ENCODE measurements around the gene PEX1. TPM values are rescaled to one million over a fixed set of nuclear protein-coding genes. Genes with fewer than 3 reads are reported as not detected.
"Not testable (repeated sequence)": the region's sequence is repeated elsewhere in the genome, so short reads cannot be mapped to it uniquely, and the experiment has no call there.

Gene PEX1
- total and polyA plus RNA-seq, 5 experiments from 2014 or later, result 7.9 to 43.4 (median 10.1) TPM

DNA sequence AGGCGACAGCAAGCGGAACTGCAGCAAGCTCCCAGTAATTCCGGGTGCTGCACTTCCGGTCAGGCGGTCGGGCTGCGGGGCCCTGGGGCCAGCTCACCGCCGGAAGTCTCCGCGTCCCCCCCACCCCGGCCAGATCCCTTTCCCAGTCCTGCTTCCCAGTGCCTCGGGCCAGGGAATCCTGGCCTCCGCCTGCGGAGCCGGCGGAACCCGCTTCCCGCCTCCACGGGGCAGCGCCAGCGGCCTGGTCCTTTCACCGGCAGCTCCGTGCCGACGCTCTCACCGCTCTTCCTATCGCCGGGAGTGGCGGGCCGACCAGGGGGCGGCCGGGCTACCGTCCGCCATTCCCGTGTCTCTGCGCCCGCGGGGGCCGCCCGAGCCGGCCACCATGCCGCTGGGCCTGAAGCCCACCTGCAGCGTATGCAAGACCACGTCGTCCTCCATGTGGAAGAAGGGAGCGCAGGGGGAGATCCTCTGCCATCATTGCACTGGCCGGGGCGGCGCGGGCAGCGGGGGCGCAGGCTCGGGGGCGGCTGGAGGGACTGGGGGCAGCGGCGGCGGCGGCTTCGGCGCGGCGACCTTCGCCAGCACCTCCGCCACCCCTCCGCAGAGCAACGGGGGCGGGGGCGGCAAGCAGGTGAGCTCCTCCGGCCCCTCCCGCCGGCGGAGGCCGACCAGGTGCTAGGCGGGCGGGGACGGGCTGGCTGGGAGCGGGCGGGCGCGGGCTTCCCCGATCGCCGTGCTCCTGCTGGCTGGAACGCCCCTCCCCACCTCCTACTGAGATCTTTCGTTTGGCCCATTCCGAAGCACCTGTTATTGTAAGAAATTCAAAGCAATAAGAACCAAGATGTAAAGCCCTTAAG lies 80.7 kb downstream of the PEX1 start, which contains the start of gene GATAD1:
Gene GATAD1 (plus strand): TSS at position 138 of the 860 bp plus-strand sequence. CDS start 248 bp downstream, at position 386.
- Mint-ChIP-seq H3K27me3 (no peaks in the 10 kb centered on the region), H3K36me3 (peaks cover 0 to 19% (median 0%) of the 10 kb centered on the region in 3 donors), H3K4me1 (peaks cover 12 to 16% (median 15%) of the 10 kb centered on the region in 4 donors), H3K27ac (peak within 1 kb of the TSS; percentile 95 to 99 (median 98)), H3K9me3 (no peaks in the 10 kb centered on the region), H3K4me3 (peak within 1 kb of the TSS; percentile 88 to 98 (median 92))
- DNase-seq, result peak; percentile 63 to 90 (median 79)
- POLR2A ChIA-PET, result interaction anchor here (0.6 to 2.9 kb wide), 17 partner anchors 10 to 784 kb away, joined by 3 to 51 read pairs (median 5); partner anchors contain the start of genes AKAP9, ANKIB1, CYP51A1 and FAM133B
- peak; percentile 70 to 74 for ATAC-seq

DNA sequence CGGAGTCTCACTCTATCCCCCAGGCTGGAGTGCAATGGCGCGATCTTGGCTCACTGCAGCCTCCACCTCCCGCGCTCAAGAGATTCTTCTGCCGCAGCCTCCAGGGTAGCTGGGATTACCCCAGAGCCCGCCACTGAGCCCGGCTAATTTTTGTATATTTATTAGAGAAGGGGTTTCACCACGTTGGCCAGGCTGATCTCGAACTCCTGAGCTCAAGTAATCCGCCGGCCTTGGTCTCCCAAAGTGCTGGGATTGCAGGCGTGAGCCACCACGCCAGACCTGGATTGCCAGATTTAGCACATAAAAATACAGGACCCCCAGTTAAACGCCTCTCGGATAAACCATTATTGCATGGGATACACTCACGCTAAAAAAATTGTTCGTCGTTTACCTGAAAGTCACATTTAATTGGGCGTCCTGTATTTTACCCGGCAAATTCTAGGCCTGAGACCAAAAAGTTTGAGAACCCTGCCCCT lies 81.4 kb downstream of the PEX1 start:
- no peaks in the 10 kb centered on the region for H3K27me3 Mint-ChIP-seq
- H3K36me3 Mint-ChIP-seq, result peaks cover 0 to 13% (median 0%) of the 10 kb centered on the region in 3 donors
- H3K4me1 Mint-ChIP-seq, result peaks cover 12 to 17% (median 15%) of the 10 kb centered on the region in 4 donors
- H3K4me3 Mint-ChIP-seq, result peak overlapping the region; percentile 83 to 94 (median 89)
- POLR2A ChIA-PET, result interaction anchor here (0.8 to 2.9 kb wide), 10 partner anchors 22 to 567 kb away, joined by 4 to 51 read pairs (median 12); partner anchors contain the start of genes AKAP9, ANKIB1, CYP51A1 and FAM133B
- no peak for DNase-seq
- no peaks in the 10 kb centered on the region for H3K9me3 Mint-ChIP-seq
- ATAC-seq, result no peak
- peak overlapping the region; percentile 91 to 99 (median 95) for H3K27ac Mint-ChIP-seq

DNA sequence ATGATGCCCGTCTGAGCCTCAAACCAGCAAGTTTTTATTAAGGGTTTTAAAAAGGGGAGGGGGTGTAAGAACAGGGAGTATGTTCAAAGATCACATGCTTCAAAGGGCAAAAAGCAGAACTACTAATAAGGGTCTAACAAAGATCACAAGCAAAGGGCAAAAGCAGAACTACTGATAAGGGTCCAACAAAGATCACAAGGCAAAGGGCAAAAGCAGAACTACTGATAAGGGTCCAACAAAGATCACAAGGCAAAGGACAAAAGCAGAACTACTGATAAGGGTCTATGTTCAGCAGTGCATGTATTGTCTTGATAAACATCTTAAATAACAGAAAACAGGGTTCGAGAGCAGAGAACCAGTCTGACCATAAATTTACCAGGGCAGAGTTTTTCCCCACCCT lies 85.6 kb downstream of the PEX1 start:
- DNase-seq, H3K36me3 Mint-ChIP-seq, H3K9me3 Mint-ChIP-seq, POLR2A ChIA-PET, ATAC-seq, H3K27me3 Mint-ChIP-seq, H3K4me3 Mint-ChIP-seq: not testable (repeated sequence)
- Mint-ChIP-seq H3K27ac (peak overlapping the region in 2 of 10 donors; percentile 47 to 69), H3K4me1 (peaks cover 6 to 14% (median 7%) of the 10 kb centered on the region in 4 donors)

DNA sequence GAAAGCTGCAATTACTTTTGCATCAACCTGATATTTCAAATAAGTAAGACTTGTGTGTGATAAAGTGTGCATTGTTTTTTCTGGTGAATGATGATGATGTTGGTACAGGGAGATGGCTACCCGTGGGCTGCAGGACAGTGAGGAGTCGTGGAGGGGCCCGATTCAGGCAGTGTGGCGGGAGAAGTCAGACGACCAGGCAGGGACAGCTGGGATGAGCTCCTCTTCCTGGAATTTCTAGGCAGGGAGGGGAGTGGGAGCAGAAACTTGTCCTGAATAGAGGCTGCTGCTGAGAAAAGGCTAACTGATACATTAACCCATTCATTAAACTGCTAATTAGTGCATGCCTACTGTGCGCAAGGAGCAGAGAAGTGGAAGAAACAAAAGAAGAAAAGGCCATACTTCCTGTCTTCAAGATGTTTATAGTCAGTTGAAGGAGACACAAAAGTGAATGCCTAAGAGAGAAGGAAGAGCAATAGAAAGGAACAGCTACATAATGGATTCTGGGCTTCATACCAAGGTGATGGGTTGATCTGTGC lies 90.3 kb downstream of the PEX1 start:
- H3K9me3 Mint-ChIP-seq, result no peaks in the 10 kb centered on the region
- no peaks in the 10 kb centered on the region for H3K36me3 Mint-ChIP-seq
- peak overlapping the region in 1 of 10 donors; percentile 25 for H3K27ac Mint-ChIP-seq
- peaks cover 0 to 10% (median 0%) of the 10 kb centered on the region in 4 donors for H3K4me1 Mint-ChIP-seq
- DNase-seq (no peak), ATAC-seq (no peak)
- H3K27me3 Mint-ChIP-seq, result no peaks in the 10 kb centered on the region
- POLR2A ChIA-PET, result interaction anchor here (1.7 kb wide), 1 partner anchor 193 kb away, joined by 3 read pairs; the partner anchor contains the start of genes ANKIB1 and KRIT1
- H3K4me3 Mint-ChIP-seq, result no peak overlapping the region

Other genes with a start within 250 kb of the PEX1 start
- 10 to 100 TPM; 40.9 to 43.6 TPM for gene GATAD1, start 81.0 kb downstream of the PEX1 start, total RNA-seq
- 10 to 100 TPM in 1 of 3 donors, 1 to 10 TPM in 2; 8.2 to 10.9 (median 9.3) TPM for gene GATAD1, start 81.0 kb downstream of the PEX1 start, polyA plus RNA-seq
- under 1 TPM in 1 of 2 experiments, not detected in 1; 0.16 TPM for gene ERVW-1, start 50.6 kb downstream of the PEX1 start, total RNA-seq
- not detected for gene ERVW-1, start 50.6 kb downstream of the PEX1 start, polyA plus RNA-seq
- 10 to 100 TPM; 41.7 to 45.7 TPM for gene RBM48, start 275 bp upstream of the PEX1 start, total RNA-seq
- 10 to 100 TPM; 25.6 to 28.9 (median 27.9) TPM for gene RBM48, start 275 bp upstream of the PEX1 start, polyA plus RNA-seq
- 10 to 100 TPM; 54.1 to 55.3 TPM for gene FAM133B, start 61.9 kb upstream of the PEX1 start, total RNA-seq
- 10 to 100 TPM; 17.6 to 28.2 (median 26.3) TPM for gene FAM133B, start 61.9 kb upstream of the PEX1 start, polyA plus RNA-seq